GM12872 (cell line): ENCODE measurements around the gene PCDH1.

Source experiments
- CTCF ChIP-seq: IDR thresholded peaks from 3 replicates; pipeline ENCODE4 v1.5.1; 2011; ENCODE audit warnings: low read depth, mild to moderate bottlenecking, low read length, moderate library complexity; ENCODE audit not compliant: insufficient read depth

PCDH1 gene

GRCh38 chr5:141823056-141823455 is 55.2 kb downstream of the PCDH1 start:
- no peak for TF ChIP-seq CTCF

DNA sequence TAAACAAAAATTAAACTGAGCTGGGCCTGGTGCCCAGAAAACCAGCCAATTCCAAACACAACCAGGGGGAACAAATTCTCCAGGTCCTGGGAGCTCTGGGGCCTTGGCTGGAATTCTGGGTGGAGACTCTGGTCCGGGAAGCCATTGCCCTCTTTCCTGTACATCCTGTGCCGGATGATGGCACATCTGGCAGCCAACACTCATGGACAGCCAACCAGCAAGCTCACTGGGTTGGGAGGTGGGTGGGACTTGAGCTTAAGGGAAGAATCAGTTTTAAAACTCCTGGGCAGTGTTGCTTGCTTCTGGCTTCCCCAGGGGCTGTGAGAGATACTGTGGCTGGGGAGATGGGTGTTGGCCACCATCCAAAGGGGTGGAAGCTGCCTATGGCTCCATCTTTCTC is 56.1 kb downstream of the PCDH1 start:
- TF ChIP-seq CTCF, result no peak

GRCh38 chr5:141821430-141821925 is 56.7 kb downstream of the PCDH1 start:
- no peak for TF ChIP-seq CTCF

GRCh38 chr5:141817631-141818030 is 60.6 kb downstream of the PCDH1 start:
- TF ChIP-seq CTCF, result no peak

GRCh38 chr5:141816598-141817399 is 61.4 kb downstream of the PCDH1 start:
- TF ChIP-seq CTCF, result no peak

DNA sequence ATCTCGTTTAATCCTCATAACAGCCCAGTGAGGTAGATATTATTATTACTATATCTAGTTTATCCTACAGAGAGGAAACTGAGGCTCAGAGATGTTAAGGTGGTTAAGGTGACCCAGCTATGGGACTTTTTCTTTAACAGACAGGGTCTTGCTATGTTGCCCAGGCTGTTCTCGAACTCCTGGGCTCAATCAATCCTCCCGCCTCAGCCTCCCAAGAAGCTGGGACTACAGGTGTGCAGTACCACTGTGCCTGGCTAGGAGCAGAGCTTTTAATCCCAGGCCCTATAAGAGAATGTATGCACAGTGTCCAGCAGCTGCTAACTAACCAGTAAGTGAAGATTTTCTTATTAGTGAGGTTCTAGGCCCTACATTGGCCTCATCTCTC is 62.4 kb downstream of the PCDH1 start:
- TF ChIP-seq CTCF, result no peak

DNA sequence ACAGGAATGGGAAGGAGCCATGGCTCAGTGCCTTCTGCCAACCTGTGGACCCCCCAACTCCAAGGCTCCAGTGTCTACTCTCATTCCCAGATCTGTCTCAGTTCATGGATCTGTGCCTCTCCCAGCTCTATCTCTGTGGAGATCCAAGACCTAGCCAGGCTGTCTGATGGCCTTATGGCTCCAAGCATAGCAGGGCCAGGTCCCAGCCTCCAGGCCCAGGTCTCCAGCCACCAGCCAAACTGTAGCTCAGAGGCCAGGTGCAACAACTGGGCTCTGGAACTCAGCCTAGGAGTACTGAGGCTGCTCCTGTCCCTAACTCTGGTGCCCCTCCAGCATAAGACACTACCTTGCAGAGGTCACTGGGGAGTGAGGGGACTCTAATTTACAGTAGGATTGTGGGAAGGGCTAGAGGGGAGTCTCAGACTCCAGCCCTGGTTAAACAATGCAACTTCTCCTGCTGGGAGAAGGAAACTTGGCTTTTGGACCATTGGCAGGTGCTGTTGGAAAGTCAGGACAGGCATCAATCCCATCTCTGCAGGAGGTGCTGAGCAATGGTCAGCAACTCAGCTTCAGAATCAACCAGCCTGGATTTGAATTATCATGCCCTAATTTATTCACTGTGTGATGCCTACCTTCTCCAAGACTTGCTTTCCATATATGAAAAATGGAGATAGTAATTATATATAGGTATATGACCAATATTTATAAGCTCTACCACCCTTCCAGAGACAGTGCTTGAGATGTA is 63.0 kb downstream of the PCDH1 start:
- TF ChIP-seq CTCF, result no peak
